ENCODE results near the gene SLC35A2.
"Not testable (repeated sequence)": the region's sequence is repeated elsewhere in the genome, so short reads cannot be mapped to it uniquely, and the experiment has no call there.

SLC35A2 gene

GRCh38 chrX:48901069-48901468, 10.4 kb downstream of the SLC35A2 start:
- DNase-seq = no peak

GRCh38 chrX:48899078-48899410, 12.4 kb downstream of the SLC35A2 start:
- DNase-seq = peak; percentile 10 to 25

GRCh38 chrX:48897625-48898306, 13.7 kb downstream of the SLC35A2 start, which contains the start of the genes PQBP1 and TIMM17B:
Gene PQBP1, plus strand, starts transcription at chrX:48897930. Its CDS starts 580 bp downstream, at chrX:48898510.
Gene TIMM17B, minus strand, starts transcription at chrX:48897768. Its CDS starts 19 bp downstream, at chrX:48897749.
- peak; percentile 96 to 97 for DNase-seq

GRCh38 chrX:48897157-48897624, 14.3 kb downstream of the SLC35A2 start:
- peak; percentile 68 to 70 for DNase-seq

GRCh38 chrX:48896611-48897011, 14.8 kb downstream of the SLC35A2 start:
- no peak for DNase-seq

GRCh38 chrX:48894891-48895290, 16.6 kb downstream of the SLC35A2 start:
- no peak for DNase-seq

- no peak for DNase-seq
Measured at GRCh38 chrX:48893556-48894348, 17.7 kb downstream of the SLC35A2 start.

- no peak for DNase-seq
Measured at GRCh38 chrX:48892896-48893295, 18.6 kb downstream of the SLC35A2 start.

- peak; percentile 81 to 93 for DNase-seq
Measured at GRCh38 chrX:48891402-48892288, 19.8 kb downstream of the SLC35A2 start.

- DNase-seq = peak in 1 of 2 experiments; percentile 41
Measured at GRCh38 chrX:48890934-48891401, 20.5 kb downstream of the SLC35A2 start.

- peak; percentile 34 to 70 for DNase-seq
Measured at GRCh38 chrX:48890296-48890925, 21.0 kb downstream of the SLC35A2 start.

- DNase-seq = not testable (repeated sequence)
Measured at GRCh38 chrX:48886586-48886985, 24.9 kb downstream of the SLC35A2 start.

GRCh38 chrX:48883729-48884128, 27.7 kb downstream of the SLC35A2 start:
- DNase-seq = peak; percentile 8 to 36

- not testable (repeated sequence) for DNase-seq
Measured at GRCh38 chrX:48876944-48877343, 34.5 kb downstream of the SLC35A2 start.

- not testable (repeated sequence) for DNase-seq
Measured at GRCh38 chrX:48872017-48872416, 39.4 kb downstream of the SLC35A2 start.

GRCh38 chrX:48864210-48864609, 47.2 kb downstream of the SLC35A2 start:
- no peak for DNase-seq

- DNase-seq = peak in 1 of 2 experiments; percentile 11
Measured at GRCh38 chrX:48854898-48855297, 56.5 kb downstream of the SLC35A2 start.

- not testable (repeated sequence) for DNase-seq
Measured at GRCh38 chrX:48854121-48854804, 57.2 kb downstream of the SLC35A2 start.

- DNase-seq = not testable (repeated sequence)
Measured at GRCh38 chrX:48853494-48853893, 58.0 kb downstream of the SLC35A2 start.

All from NCI-H524 (cell line).